GM12878 (cell line): ENCODE measurements around the gene COPS8. TPM values are rescaled to one million over a fixed set of nuclear protein-coding genes. Genes with fewer than 3 reads are reported as not detected.

Experiments used
- ATAC-seq: fragments of 200-7000 bp; cut with Tn5 transposase; 3 replicates; pipeline ENCODE4 v1.9.1; 2020; ENCODE audit warnings: mild to moderate bottlenecking, moderate library complexity
- BruUV-seq: library from RNA; stranded (reverse); fragments of 400-500 nt; replicated peaks from 2 replicates; lab custom pipeline; 2021; lab: Mats Ljungman, UMichigan
- CTCF ChIA-PET: fragments of 300-600 bp; sonication (Branson Sonifier 250); formaldehyde crosslinking; extraction: SDS; loops from one replicate; lab custom pipeline; 2021; ENCODE audit warnings: inconsistent platforms; lab: Yijun Ruan, JAX
- POLR2A ChIA-PET: fragments of 350-600 bp; formaldehyde crosslinking; extraction: SDS; loops from one replicate; lab custom pipeline; 2021; ENCODE audit warnings: inconsistent platforms; lab: Charles Lee
- RAD21 ChIA-PET: fragments of 300-600 bp; sonication (Branson Sonifier 250); formaldehyde crosslinking; loops from one replicate; lab custom pipeline; 2023; ENCODE audit warnings: antibody characterized with exemption; ENCODE audit not compliant: unreplicated experiment; lab: Charles Lee
- SMC1A ChIA-PET: fragments of 300-600 bp; sonication (Branson Sonifier 250); formaldehyde crosslinking; loops from one replicate; lab custom pipeline; 2023; ENCODE audit not compliant: unreplicated experiment, uncharacterized antibody; lab: Charles Lee
- DNase-seq: peaks from one replicate; pipeline ENCODE4 v3.0.0-alpha.2; 2011; ENCODE audit warnings: low read depth, low spot score
- FAIRE-seq: peaks from 3 replicates; lab custom pipeline; 2011; peaks lifted over from hg19 to GRCh38; lab: Jason Lieb, UNC
- H2AFZ ChIP-seq: 2 replicates; pipeline ENCODE4 v1.6.0; 2011; ENCODE audit warnings: low read depth, low read length, control low read depth; ENCODE audit not compliant: control insufficient read depth
- H3K27ac ChIP-seq: 2 replicates; pipeline ENCODE4 v1.5.1; 2011; ENCODE audit warnings: control low read depth; ENCODE audit not compliant: control insufficient read depth, insufficient read depth
- H3K27me3 ChIP-seq, 2 experiments: replicated peaks in 1 of 2; 2 replicates each; pipeline versions ENCODE4 v1.6.0 to v1.6.1; 2011; ENCODE audit warnings: low read length in 1 of 2; ENCODE audit not compliant: control insufficient read depth in 2 of 2, insufficient read depth in 2 of 2
- H3K36me3 ChIP-seq, 2 experiments: 2 replicates each; pipeline ENCODE4 v1.5.1; 2011; ENCODE audit warnings: low read length in 1 of 2; ENCODE audit not compliant: control insufficient read depth in 2 of 2, insufficient read depth in 2 of 2
- H3K4me1 ChIP-seq: 2 replicates; pipeline ENCODE4 v1.6.1; 2011; ENCODE audit warnings: mild to moderate bottlenecking, low read length, moderate library complexity, mixed read lengths; ENCODE audit not compliant: control insufficient read depth, insufficient read depth
- H3K4me2 ChIP-seq: 2 replicates; pipeline ENCODE4 v1.6.0; 2011; ENCODE audit warnings: control low read depth; ENCODE audit not compliant: control insufficient read depth, insufficient read depth
- H3K4me3 ChIP-seq: fragments of 200-600 bp; sonication (generic); 2 replicates; pipeline ENCODE4 v1.5.1; 2016
- H3K79me2 ChIP-seq: 2 replicates; pipeline ENCODE4 v1.6.0; 2011; ENCODE audit warnings: low read length; ENCODE audit not compliant: control insufficient read depth, insufficient read depth
- H3K9ac ChIP-seq: 2 replicates; pipeline ENCODE4 v1.8.0; 2011; ENCODE audit warnings: low read length, control low read depth, mixed read lengths; ENCODE audit not compliant: control insufficient read depth, insufficient read depth
- H3K9me3 ChIP-seq: replicated peaks from 3 replicates; pipeline ENCODE4 v1.5.1; 2011; ENCODE audit warnings: mild to moderate bottlenecking, low read length; ENCODE audit not compliant: control insufficient read depth, insufficient read depth
- H4K20me1 ChIP-seq: 2 replicates; pipeline ENCODE4 v1.6.0; 2011; ENCODE audit not compliant: control insufficient read depth, insufficient read depth
- BRCA1 ChIP-seq: IDR thresholded peaks from 2 replicates; pipeline ENCODE4 v1.6.1; 2011; ENCODE audit warnings: low read depth, low read length, improper control_type of control experiment
- CHD1 ChIP-seq: IDR thresholded peaks from 2 replicates; pipeline ENCODE4 v1.6.1; 2012; ENCODE audit warnings: low read depth, low read length, improper control_type of control experiment
- HDAC6 ChIP-seq: fragments of 200-600 bp; sonication (generic); IDR thresholded peaks from one replicate; pipeline ENCODE4 v1.8.0; 2017; ENCODE audit warnings: antibody characterized with exemption; ENCODE audit not compliant: unreplicated experiment
- JUNB ChIP-seq: IDR thresholded peaks from 2 replicates; pipeline ENCODE4 v1.6.1; 2016; ENCODE audit warnings: antibody characterized with exemption, mild to moderate bottlenecking
- JUND ChIP-seq: IDR thresholded peaks from 2 replicates; pipeline ENCODE4 v1.6.1; 2012; ENCODE audit warnings: low read depth, mild to moderate bottlenecking, low read length, improper control_type of control experiment, moderate library complexity
- PAX5 ChIP-seq: IDR thresholded peaks from 2 replicates; pipeline ENCODE4 v1.6.1; 2011; ENCODE audit warnings: low read depth, low read length, borderline replicate concordance
- RAD51 ChIP-seq: fragments of 450-650 bp; IDR thresholded peaks from 2 replicates; pipeline ENCODE4 v1.6.1; 2016; ENCODE audit warnings: moderate library complexity, mild to moderate bottlenecking, inconsistent platforms
- RUNX3 ChIP-seq: IDR thresholded peaks from 2 replicates; pipeline ENCODE4 v1.6.1; 2012; ENCODE audit warnings: low read length, inconsistent platforms
- SMC3 ChIP-seq: IDR thresholded peaks from 2 replicates; pipeline ENCODE4 v1.6.1; 2011; ENCODE audit warnings: low read length, improper control_type of control experiment, borderline replicate concordance
- TBL1XR1 ChIP-seq: IDR thresholded peaks from 2 replicates; pipeline ENCODE4 v1.6.1; 2012; ENCODE audit warnings: low read depth, low read length, improper control_type of control experiment
- ZBTB11 ChIP-seq: fragments of 450-650 bp; formaldehyde crosslinking; IDR thresholded peaks from 2 replicates; pipeline ENCODE4 v1.5.0; 2022; ENCODE audit warnings: mild to moderate bottlenecking, missing genetic modification characterization
- ZNF24 ChIP-seq: fragments of 450-650 bp; IDR thresholded peaks from 2 replicates; pipeline ENCODE4 v1.6.1; 2017; ENCODE audit warnings: antibody characterized with exemption, mild to moderate bottlenecking
- WGBS: methylation state at CpG from one replicate; pipeline ENCODE4 v1.1.6; 2016; ENCODE audit warnings: low lambda C conversion rate; ENCODE audit not compliant: insufficient replicate concordance, insufficient coverage; ENCODE audit errors: missing lambda C conversion rate; 5-methylcytosine and 5-hydroxymethylcytosine counted together
- in situ Hi-C: fragments of 300-500 bp; cut with MboI; formaldehyde crosslinking; loops from 9 replicates; pipeline ENCODE4 v1.14.3; 2018; ENCODE audit warnings: mixed read lengths
- intact Hi-C: fragments of 100-400 bp; cut with micrococcal nuclease; formaldehyde crosslinking; loops from one replicate; pipeline ENCODE4 v1.14.2; 2022; ENCODE audit not compliant: unreplicated experiment
- polyA plus RNA-seq, 11 experiments: library from polyadenylated mRNA; depleted of rRNA in 4 of 11; unstranded in 6 of 11; stranded (reverse) in 5 of 11; fragments of >200 nt; fragmentation: Nextera tagmentation in 4 of 11; fragmentation: Illumina TruSeq in 1 of 11; extraction: Ambion mirVana in 4 of 11; extraction: Trizol in 1 of 11; gene quantifications; 1 replicate in 1 of 11; 2 replicates in 10 of 11; pipeline versions ENCODE4 v1.2.1 to v1.2.3, GENCODE V29; 2011 to 2016; ENCODE audit warnings: inconsistent platforms in 2 of 11, missing spikeins in 2 of 11, low read depth in 1 of 11
- total RNA-seq, 4 experiments: library from RNA; depleted of rRNA in 3 of 4; stranded (reverse); fragments of >200 nt in 3 of 4; fragmentation: Illumina TruSeq in 1 of 4; extraction: Trizol in 1 of 4; gene quantifications; 2 replicates each; pipeline versions ENCODE4 v1.2.1 to v1.2.3, GENCODE V29; 2013 to 2021
- TF ChIP-seq, protein P1 (sequence below): IDR thresholded peaks from 2 replicates; pipeline ENCODE4 v1.6.1; 2012; ENCODE audit warnings: mild to moderate bottlenecking, low read depth, low read length
- TF ChIP-seq, protein P2 (sequence below): IDR thresholded peaks from 2 replicates; pipeline ENCODE4 v1.6.1; 2012; ENCODE audit warnings: low read length, inconsistent platforms

COPS8 gene
- total and polyA plus RNA-seq, 10 of the 15 experiments (the other 5 are each of a cell fraction or from before 2014, with no cell fraction given): 44.0 to 134 (median 107) TPM

DNA sequence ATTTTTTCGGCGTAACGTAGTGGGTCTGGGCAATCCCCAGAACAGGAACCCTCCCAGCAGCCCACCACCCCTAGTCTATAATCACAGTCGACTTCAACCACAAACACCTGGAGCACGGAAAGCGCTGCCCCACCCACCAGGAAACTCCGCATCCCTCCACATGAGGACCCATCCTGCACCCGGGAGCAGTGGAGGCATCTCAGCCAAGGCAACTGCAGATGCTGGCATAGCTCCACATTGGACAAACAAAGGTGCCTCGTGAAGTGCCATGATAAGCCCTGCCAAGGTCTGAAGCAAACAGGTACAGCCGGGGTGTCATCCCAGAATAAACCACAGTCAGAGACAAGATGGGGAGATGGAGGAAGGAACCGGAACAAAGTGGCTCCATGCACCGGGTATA lies 24.3 kb upstream of the COPS8 start:
- SMC1A ChIA-PET: interaction anchor here (1.7 to 6.0 kb wide), 4 partner anchors 25 to 708 kb away, joined by 6 to 53 read pairs (median 17); partner anchors contain the start of genes ACKR3 and COPS8
- no peak overlapping the region for H3K27ac ChIP-seq
- peaks cover 38% of the 10 kb centered on the region for H3K4me1 ChIP-seq
- no peaks in the 10 kb centered on the region; a peak in 1 of 4 replicates for H3K27me3 ChIP-seq
- CTCF ChIA-PET: interaction anchor here (0.6 to 5.7 kb wide), 16 partner anchors 10 to 999 kb away, joined by 3 to 63 read pairs (median 3); partner anchors contain the start of gene ACKR3
- H3K36me3 ChIP-seq: no peaks in the 10 kb centered on the region
- intact Hi-C loops (no loop called here), in situ Hi-C loops (no loop called here)
- ATAC-seq (no peak), FAIRE-seq (no peak), DNase-seq (no peak)
- no peaks in the 10 kb centered on the region for H3K9me3 ChIP-seq
- no peak overlapping the region for H2AFZ ChIP-seq
- 48% methylated on average over 12 of the region's 12 CpGs for WGBS
- no peaks in the 10 kb centered on the region for H4K20me1 ChIP-seq
- H3K4me3 ChIP-seq: no peak overlapping the region
- no TSS peak for BruUV-seq
- RAD21 ChIA-PET: interaction anchor here (0.6 to 5.5 kb wide), 10 partner anchors 25 to 1282 kb away, joined by 3 to 65 read pairs (median 6); partner anchors contain the start of genes ACKR3 and COPS8
- POLR2A ChIA-PET: no interaction called here
- no peaks in the 10 kb centered on the region for H3K79me2 ChIP-seq
- no peak overlapping the region for H3K9ac ChIP-seq
- H3K4me2 ChIP-seq: no peak overlapping the region
- TF ChIP-seq JUNB (no peak), RUNX3 (no peak), ZBTB11 (no peak), ZNF24 (no peak), BRCA1 (no peak), CHD1 (no peak), SMC3 (no peak), PAX5 (no peak), TBL1XR1 (no peak), HDAC6 (no peak), RAD51 (no peak), JUND (no peak)
- TF ChIP-seq, protein P1, sequence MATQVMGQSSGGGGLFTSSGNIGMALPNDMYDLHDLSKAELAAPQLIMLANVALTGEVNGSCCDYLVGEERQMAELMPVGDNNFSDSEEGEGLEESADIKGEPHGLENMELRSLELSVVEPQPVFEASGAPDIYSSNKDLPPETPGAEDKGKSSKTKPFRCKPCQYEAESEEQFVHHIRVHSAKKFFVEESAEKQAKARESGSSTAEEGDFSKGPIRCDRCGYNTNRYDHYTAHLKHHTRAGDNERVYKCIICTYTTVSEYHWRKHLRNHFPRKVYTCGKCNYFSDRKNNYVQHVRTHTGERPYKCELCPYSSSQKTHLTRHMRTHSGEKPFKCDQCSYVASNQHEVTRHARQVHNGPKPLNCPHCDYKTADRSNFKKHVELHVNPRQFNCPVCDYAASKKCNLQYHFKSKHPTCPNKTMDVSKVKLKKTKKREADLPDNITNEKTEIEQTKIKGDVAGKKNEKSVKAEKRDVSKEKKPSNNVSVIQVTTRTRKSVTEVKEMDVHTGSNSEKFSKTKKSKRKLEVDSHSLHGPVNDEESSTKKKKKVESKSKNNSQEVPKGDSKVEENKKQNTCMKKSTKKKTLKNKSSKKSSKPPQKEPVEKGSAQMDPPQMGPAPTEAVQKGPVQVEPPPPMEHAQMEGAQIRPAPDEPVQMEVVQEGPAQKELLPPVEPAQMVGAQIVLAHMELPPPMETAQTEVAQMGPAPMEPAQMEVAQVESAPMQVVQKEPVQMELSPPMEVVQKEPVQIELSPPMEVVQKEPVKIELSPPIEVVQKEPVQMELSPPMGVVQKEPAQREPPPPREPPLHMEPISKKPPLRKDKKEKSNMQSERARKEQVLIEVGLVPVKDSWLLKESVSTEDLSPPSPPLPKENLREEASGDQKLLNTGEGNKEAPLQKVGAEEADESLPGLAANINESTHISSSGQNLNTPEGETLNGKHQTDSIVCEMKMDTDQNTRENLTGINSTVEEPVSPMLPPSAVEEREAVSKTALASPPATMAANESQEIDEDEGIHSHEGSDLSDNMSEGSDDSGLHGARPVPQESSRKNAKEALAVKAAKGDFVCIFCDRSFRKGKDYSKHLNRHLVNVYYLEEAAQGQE: no peak
- TF ChIP-seq, protein P2, sequence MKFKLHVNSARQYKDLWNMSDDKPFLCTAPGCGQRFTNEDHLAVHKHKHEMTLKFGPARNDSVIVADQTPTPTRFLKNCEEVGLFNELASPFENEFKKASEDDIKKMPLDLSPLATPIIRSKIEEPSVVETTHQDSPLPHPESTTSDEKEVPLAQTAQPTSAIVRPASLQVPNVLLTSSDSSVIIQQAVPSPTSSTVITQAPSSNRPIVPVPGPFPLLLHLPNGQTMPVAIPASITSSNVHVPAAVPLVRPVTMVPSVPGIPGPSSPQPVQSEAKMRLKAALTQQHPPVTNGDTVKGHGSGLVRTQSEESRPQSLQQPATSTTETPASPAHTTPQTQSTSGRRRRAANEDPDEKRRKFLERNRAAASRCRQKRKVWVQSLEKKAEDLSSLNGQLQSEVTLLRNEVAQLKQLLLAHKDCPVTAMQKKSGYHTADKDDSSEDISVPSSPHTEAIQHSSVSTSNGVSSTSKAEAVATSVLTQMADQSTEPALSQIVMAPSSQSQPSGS: no peak
